Choroid plexus epithelial cell (primary cell): ENCODE results near the gene SAXO2.
"Not testable (repeated sequence)": the region's sequence is repeated elsewhere in the genome, so short reads cannot be mapped to it uniquely, and the experiment has no call there.

Experiments used
- DNase-seq: peaks from one replicate; pipeline ENCODE4 v3.0.0-alpha.2; 2010; ENCODE audit warnings: low read depth
- H3K4me3 ChIP-seq: 2 replicates; pipeline ENCODE4 v1.5.1; 2011; ENCODE audit warnings: low read depth, mild to moderate bottlenecking, control low read depth, low read length, moderate library complexity

SAXO2 gene

DNA sequence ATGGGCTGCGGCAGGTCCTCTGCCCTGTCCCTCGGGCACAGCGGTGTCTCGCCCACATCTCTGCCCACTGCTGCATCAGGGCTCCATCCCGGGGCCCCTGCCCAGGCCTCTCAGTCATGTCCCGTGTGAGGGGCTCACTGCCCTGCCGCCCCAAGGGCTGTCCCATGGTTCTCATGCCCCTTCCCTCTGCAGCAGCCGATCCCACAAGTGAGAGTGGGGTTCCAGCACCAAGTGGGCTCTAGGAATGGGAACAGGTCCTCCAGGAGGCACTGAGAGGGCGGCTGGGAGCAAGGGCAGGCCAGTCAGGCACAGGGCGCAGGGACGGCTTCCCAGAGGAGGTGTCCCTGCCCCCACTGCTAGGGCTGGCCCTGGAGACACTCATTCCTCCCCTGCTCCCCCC is 68.3 kb downstream of the SAXO2 start:
- H3K4me3 ChIP-seq, DNase-seq: not testable (repeated sequence)

DNA sequence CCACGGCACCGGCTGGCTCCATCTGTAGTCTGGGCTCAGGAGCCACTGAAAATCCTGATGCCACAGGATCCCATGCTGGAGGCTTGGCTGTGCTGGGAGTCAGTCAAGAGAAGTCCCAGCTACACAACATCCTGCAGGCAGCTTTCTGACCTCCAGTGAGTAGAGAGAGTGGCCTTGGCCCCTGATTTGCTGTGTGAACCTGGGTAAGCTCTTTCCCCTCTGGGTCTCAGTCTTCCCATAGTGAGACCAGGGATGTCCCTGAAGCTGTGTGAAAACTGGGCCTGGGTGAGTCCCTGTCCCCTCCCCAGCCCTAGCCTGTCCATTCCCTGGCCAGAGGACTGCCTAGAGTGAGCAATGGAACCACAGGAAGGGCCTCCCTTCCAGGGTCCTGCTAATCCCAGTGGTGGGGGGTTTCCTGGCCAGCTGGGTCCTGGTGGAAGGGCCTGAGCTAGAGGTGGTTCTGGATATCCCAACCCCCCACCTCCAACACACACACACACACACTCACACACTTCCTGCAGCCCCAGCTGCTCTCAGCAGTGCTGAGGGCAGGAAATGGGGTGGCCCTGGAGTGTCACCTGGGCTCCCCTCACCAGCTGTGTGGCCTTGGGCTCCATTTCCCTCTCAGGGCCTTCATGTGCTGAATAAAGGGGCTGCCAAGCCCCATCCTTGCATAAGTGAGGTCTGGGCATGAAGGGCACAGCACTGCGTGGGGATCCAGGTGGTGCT is 69.1 kb downstream of the SAXO2 start:
- not testable (repeated sequence) for DNase-seq

GRCh38 chr15:82332711-82333602 is 70.3 kb downstream of the SAXO2 start:
- not testable (repeated sequence) for H3K4me3 ChIP-seq, DNase-seq

More for the DNA sequence above, 69.1 kb downstream of the SAXO2 start:
- not testable (repeated sequence) for H3K4me3 ChIP-seq

GRCh38 chr15:82333603-82334553 is 71.3 kb downstream of the SAXO2 start:
- DNase-seq, H3K4me3 ChIP-seq: not testable (repeated sequence)
